HG03354 (cell line): ENCODE results near the gene DCAF4.
A peak's percentile ranks its signal among the peaks of the same experiment; 100 is the strongest.

ENCODE experiments used
- ATAC-seq: cut with Tn5 transposase; IDR thresholded peaks from one replicate; pipeline ENCODE4 v1.9.1; 2021; ENCODE audit warnings: mild to moderate bottlenecking; ENCODE audit not compliant: unreplicated experiment, poor library complexity, severe bottlenecking

Gene DCAF4

DNA sequence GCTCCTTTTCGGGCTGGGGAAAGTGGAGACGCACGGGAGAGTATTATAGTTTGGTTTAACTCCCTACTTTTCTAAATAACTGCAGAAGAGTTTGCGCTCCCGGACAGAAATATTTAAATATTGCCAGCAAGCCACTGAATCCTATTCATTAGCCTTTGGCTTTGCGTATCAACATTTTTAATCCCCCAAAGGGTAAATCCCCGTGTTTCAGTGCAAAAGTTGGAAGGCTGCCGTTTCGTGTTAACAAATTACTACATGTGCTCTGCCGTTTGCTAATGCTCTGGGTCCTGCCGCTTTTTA, 32.0 kb upstream of the DCAF4 start:
- no peak for ATAC-seq

DNA sequence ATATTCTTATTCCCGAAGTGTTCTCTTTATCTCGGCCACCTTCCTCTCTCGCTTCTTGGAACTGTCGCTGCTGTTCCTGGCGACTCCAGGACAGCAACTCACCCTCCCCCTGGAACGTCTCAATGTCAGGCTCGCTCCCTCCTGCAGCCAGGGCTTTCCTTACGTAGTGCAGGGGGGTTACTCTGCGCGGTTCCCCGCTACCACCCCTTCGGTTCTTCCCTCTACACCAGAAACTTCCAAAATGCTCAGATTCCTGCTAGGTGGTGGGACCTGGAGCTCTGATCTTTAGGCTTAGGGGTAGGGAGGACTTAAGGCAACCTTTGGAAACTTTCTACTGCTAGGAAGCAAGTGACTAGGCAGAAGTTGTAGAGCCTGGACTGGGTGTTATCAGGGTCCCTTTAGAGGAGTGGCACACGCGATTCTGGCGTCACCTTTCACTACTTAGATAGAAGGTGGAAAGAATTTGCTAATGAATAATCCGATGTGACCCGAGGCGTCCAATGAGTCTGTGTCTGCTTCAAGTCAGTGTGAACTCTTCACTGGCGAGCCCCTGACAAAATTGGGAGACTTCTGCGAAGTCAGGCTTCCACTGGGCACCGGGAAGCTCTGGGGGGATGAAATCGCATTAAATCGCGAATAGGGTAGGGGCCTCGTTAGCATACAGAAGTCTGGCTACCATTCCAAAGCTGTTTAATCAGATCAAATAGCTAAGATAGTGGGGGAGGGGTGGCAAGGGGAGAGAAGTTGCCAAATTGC, 31.5 kb upstream of the DCAF4 start:
- ATAC-seq, result no peak

GRCh38 chr14:72898448-72898847, 27.8 kb upstream of the DCAF4 start:
- ATAC-seq, result no peak

GRCh38 chr14:72901361-72901760, 24.9 kb upstream of the DCAF4 start:
- no peak for ATAC-seq

GRCh38 chr14:72902801-72903530, 23.3 kb upstream of the DCAF4 start:
- no peak for ATAC-seq

GRCh38 chr14:72903716-72904115, 22.5 kb upstream of the DCAF4 start:
- no peak for ATAC-seq

DNA sequence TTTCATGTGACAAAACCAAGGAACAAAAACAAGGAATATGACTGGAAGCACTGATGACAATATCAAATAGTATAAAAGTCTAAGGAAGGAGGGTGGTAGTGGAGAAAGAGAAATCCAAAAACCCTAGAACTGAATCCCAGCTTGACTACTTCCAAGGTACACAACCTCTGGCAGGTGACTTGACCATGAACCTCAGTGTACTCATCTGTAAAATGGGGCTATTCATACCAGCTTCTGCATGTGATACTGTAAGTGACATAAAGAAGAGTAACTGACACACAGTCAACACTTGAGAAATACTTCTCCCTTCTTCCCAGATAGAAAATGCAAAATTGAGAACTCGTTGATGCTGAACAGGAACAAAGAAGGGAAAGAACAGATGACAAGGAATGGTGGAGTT, 22.0 kb upstream of the DCAF4 start:
- ATAC-seq, result no peak

- ATAC-seq, result no peak
Measured at GRCh38 chr14:72904840-72905561, 21.3 kb upstream of the DCAF4 start.

DNA sequence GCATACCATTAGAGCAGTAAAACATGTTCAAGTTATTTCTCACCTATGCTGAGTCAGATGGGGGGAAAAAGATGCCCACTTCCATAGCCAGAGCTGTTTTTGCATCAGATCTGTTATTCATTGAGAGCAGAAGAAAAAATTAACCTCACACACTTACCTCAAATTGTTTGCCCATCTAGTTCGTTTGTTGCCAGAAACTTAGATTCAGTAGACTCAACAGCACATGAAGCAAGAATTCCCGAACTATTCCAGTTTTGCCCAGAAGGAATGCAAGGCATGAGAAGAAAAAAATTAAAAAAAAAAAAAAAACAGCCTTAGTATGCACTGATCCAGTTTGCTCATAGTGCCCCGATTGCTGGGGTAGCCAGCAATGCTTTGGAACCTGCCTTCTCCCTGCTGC, 19.9 kb upstream of the DCAF4 start:
- no peak for ATAC-seq

DNA sequence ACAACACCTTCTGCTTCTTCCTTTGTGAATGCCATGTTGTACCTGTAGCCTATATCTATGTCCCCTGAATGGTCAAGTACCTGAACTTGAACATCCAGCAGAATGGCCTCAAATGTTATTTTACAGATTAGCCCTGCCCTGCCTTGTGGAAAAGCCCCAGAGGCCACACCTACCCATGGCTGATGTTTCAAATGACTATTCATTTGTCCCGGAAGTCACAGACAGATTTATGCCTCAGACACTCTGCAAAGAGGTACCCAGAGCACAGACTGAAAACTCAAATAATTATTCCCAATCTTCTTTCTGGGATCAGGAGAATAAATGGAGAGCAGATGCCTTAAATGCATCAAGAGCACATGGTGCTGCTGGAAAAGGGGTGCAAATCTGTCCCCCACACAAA, 19.4 kb upstream of the DCAF4 start:
- ATAC-seq, result no peak

DNA sequence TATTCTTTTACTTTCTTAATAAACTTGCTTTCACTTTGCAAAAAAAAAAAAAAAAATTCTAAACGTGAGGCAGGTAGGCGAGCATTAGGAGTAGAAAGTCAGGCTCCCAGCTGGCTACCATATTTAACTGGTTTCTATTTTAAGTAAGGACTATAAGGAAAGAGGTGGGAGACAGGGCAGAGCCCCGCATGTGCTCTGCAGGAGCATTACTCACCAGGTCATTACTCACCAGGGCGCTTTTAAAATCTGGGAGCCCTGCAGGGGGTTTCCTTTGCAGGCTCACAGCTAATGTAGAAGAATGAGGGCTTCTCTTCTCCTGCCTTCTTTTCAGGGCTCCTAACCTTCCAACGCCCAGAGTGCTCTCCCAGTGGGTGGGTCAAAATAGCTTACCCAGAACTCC, 18.4 kb upstream of the DCAF4 start:
- no peak for ATAC-seq

GRCh38 chr14:72909163-72909562, 17.1 kb upstream of the DCAF4 start:
- ATAC-seq, result no peak

DNA sequence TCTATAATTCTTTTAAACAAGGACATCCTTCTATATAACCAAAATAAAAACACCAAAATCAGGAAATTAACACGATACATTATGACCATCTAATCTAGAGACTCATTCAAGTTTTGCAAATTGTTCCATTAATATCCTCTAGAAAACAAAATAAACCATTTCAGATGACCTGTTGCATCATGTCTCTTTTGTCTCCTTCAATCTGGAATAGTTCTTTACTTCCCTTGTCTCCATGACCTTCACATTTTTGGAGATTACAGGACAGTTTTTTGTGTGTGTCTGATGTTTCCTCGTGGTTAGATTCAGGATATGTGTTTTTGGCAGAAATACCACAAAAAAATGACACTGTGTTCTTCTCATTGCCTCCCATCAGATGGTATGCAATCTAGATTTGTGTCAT, 12.5 kb upstream of the DCAF4 start:
- ATAC-seq, result no peak

- no peak for ATAC-seq
Measured at GRCh38 chr14:72916174-72916573, 10.1 kb upstream of the DCAF4 start.

DNA sequence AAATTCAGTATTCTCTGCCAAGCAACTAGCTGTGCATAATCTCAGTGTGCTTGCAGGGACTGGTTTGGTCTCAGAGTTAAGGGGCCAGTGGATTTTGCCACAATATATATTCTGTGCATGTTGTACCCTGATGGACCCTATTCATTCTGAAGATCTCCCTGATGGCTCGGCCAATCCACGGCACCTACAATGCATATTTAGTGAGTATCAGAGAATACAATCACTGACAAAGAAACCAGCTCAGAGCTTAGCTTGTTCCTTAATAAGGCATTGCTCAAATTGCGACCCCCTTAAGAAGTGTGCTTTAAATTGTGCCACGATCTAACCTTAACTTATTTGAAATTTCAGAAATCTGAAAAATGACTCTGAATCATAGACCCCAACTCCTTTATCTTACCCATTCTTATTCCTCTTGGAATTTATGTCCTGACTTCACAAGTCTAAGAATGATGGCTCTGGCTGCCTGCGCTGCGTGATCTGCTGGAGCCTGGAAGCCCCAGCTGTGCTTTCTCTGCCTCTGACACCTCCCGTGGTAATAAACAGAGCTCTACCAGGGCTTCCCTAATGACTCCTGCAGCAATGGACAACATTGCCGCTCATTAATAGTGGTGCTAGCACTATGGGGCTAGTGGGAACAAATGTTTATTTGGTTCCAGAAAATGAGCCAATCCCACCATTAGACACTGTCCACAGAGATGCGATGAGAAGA, 9.0 kb upstream of the DCAF4 start:
- ATAC-seq, result no peak

DNA sequence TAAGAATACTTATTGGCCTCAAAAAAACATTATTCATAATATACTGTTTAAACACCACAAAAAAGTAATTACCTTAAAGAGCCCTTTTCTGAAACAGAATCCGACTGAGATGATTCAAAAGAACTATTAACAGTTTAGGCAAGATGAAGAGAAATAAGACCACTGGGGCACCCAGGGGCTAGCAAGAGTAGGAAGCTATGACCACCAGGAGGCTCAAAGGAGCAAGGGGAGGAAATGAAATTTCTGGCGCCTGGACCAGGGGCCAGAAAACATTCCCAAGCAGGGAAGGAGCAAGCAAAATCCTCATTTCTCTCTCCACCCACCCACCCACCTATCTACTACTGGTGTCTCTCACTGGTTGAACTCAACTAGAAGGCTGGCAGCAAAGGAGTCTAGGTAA, 6.3 kb upstream of the DCAF4 start:
- no peak for ATAC-seq

GRCh38 chr14:72921396-72921795, 4.9 kb upstream of the DCAF4 start:
- ATAC-seq, result no peak

DNA sequence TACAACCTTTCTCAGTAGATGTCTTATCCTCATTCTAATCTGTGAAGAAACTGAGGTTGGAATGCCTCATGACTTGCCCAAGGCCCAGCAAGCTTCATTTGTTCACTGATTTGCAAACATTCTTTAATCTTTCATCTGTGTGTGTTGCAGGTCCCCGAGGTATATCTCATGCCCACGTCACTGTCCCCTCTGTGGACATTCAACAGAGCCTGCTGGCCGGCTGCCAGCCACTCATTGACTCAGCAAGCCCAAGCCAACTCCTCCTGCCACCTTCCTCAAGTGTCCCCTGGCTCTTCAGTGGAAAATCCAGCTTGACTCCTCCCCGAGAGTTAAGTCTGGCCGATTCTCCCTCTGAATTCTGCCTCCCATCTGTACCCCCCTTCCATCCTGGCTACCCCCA, 1.9 kb upstream of the DCAF4 start:
- ATAC-seq, result no peak

DNA sequence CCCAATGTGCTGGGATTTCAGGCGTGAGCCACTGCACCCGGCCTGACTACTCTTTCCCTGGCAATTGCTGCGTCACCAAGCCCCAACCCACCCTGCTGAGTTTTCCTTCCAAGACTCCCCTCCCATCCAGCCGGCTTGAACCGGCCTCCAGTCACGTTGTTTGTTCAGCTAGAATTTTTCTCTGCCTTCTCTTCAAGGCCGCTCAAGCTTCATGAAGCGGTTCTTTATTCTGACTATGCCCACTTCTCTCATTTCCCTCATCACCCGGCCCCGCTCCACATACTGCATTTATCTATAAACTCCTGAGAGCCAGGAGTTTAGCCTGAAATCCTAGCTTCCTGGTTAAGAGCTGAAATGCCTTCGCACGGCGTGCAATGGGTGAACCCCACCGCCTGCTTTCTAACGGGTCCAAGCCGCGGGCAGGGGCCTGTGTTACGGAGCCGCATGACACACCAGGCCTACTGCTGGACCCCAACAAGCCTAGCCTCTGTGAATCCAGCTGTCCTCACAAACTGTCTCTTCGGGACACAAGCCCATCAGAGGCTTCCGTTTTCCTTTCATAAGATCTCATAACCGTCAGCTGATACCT, 999 bp upstream of the DCAF4 start:
- ATAC-seq, result no peak

GRCh38 chr14:72925815-72926291, 411 bp upstream of the DCAF4 start:
- ATAC-seq, result peak; percentile 16
